ENCODE measurements around the gene HAPSTR1. TPM values are rescaled to one million over a fixed set of nuclear protein-coding genes. Genes with fewer than 3 reads are reported as not detected.

The HAPSTR1 gene
- polyA plus RNA-seq, 1 donor (not counting 4 experiments of a cell fraction or from before 2014, with no cell fraction given): 46.5 TPM

GRCh38 chr16:9112844-9113186 lies 21.4 kb downstream of the HAPSTR1 start:
- no peak for FAIRE-seq
- Histone ChIP-seq H3K9me1 (ENCODE audit: control insufficient read depth, extremely low read depth, insufficient read depth, low read length) (peaks cover 5% of the 10 kb centered on the region), H2AFZ (ENCODE audit: control insufficient read depth, low read length) (no peak overlapping the region), H4K20me1 (ENCODE audit: control insufficient read depth, extremely low read depth, insufficient read depth, low read length) (peaks cover 42% of the 10 kb centered on the region), H3K4me2 (ENCODE audit: control insufficient read depth, extremely low read depth, insufficient read depth, low read depth, low read length) (no peak overlapping the region), H3K79me2 (ENCODE audit: control insufficient read depth, insufficient read depth, low read length) (peaks cover 97% of the 10 kb centered on the region), H3K4me1 (ENCODE audit: control insufficient read depth, extremely low read depth, insufficient read depth, low read length) (peaks cover 62% of the 10 kb centered on the region), H3K36me3 (ENCODE audit: control insufficient read depth in 2 of 2, extremely low read depth in 1 of 2, insufficient read depth in 2 of 2, low read length in 2 of 2) (peaks cover 23 to 47% of the 10 kb centered on the region in 2 experiments), H3K27ac (ENCODE audit: control insufficient read depth, insufficient read depth, low read length) (no peak overlapping the region), H3K9me3 (ENCODE audit: control insufficient read depth, low read depth, low read length) (no peaks in the 10 kb centered on the region), H3K27me3 (ENCODE audit: control insufficient read depth, extremely low read depth, insufficient read depth, low read length) (no peaks in the 10 kb centered on the region), H3K4me3 (ENCODE audit: control insufficient read depth in 2 of 3, extremely low read depth in 1 of 3, insufficient read depth in 2 of 3, low read depth in 1 of 3, low read length in 3 of 3) (no peak overlapping the region), H3K9ac (ENCODE audit: control insufficient read depth, extremely low read depth, insufficient read depth, low read length) (no peak overlapping the region)
- TF ChIP-seq CTCF (optimal IDR thresholded peaks at IDR 0.05 in 1 of 3, IDR thresholded peaks at IDR 0.05 in 1 of 3, conservative IDR thresholded peaks at IDR 0.05 in 1 of 3; ENCODE audit: extremely low read depth in 1 of 3, insufficient read depth in 2 of 3, low read length in 3 of 3) (no peak), EZH2 (IDR thresholded peaks at IDR 0.05; ENCODE audit: low read length) (no peak)
- no peak for DNase-seq (ENCODE audit: low read depth, low spot score)
- dilution Hi-C loops (cut with MboI; ENCODE audit: extremely low pct_ligation_motif_present, low sequenced_read_pairs): loop anchor here (25.0 kb wide), 1 partner anchor 176 kb away; no protein-coding TSS in a partner anchor

- Histone ChIP-seq H3K4me1 (ENCODE audit: control insufficient read depth, extremely low read depth, insufficient read depth, low read length) (peaks cover 62% of the 10 kb centered on the region), H3K4me3 (ENCODE audit: control insufficient read depth in 2 of 3, extremely low read depth in 1 of 3, insufficient read depth in 2 of 3, low read depth in 1 of 3, low read length in 3 of 3) (no peak overlapping the region), H4K20me1 (ENCODE audit: control insufficient read depth, extremely low read depth, insufficient read depth, low read length) (peaks cover 37% of the 10 kb centered on the region), H3K9ac (ENCODE audit: control insufficient read depth, extremely low read depth, insufficient read depth, low read length) (no peak overlapping the region), H3K36me3 (ENCODE audit: control insufficient read depth in 2 of 2, extremely low read depth in 1 of 2, insufficient read depth in 2 of 2, low read length in 2 of 2) (peaks cover 23 to 46% of the 10 kb centered on the region in 2 experiments), H2AFZ (ENCODE audit: control insufficient read depth, low read length) (no peak overlapping the region), H3K9me3 (ENCODE audit: control insufficient read depth, low read depth, low read length) (no peaks in the 10 kb centered on the region), H3K4me2 (ENCODE audit: control insufficient read depth, extremely low read depth, insufficient read depth, low read depth, low read length) (no peak overlapping the region), H3K27ac (ENCODE audit: control insufficient read depth, insufficient read depth, low read length) (no peak overlapping the region), H3K27me3 (ENCODE audit: control insufficient read depth, extremely low read depth, insufficient read depth, low read length) (no peaks in the 10 kb centered on the region), H3K79me2 (ENCODE audit: control insufficient read depth, insufficient read depth, low read length) (peaks cover 97% of the 10 kb centered on the region), H3K9me1 (ENCODE audit: control insufficient read depth, extremely low read depth, insufficient read depth, low read length) (peaks cover 5% of the 10 kb centered on the region)
- dilution Hi-C loops (cut with MboI; ENCODE audit: extremely low pct_ligation_motif_present, low sequenced_read_pairs): loop anchor here (25.0 kb wide), 1 partner anchor 176 kb away; no protein-coding TSS in a partner anchor
- no peak for FAIRE-seq
- no peak for DNase-seq (ENCODE audit: low read depth, low spot score)
- TF ChIP-seq EZH2 (IDR thresholded peaks at IDR 0.05; ENCODE audit: low read length): no peak
- no peak for TF ChIP-seq CTCF (optimal IDR thresholded peaks at IDR 0.05 in 1 of 3, IDR thresholded peaks at IDR 0.05 in 1 of 3, conservative IDR thresholded peaks at IDR 0.05 in 1 of 3; ENCODE audit: extremely low read depth in 1 of 3, insufficient read depth in 2 of 3, low read length in 3 of 3)
Observed at GRCh38 chr16:9113707-9114106, 22.3 kb downstream of the HAPSTR1 start.
